Panc1 (cell line): Measurements from ENCODE around the gene TMEM45A. TPM values are rescaled to one million over a fixed set of nuclear protein-coding genes. Genes with fewer than 3 reads are reported as not detected.

Source experiments
- ATAC-seq: fragments of 200-7000 bp; cut with Tn5 transposase; 2 replicates; pipeline ENCODE4 v1.9.1; 2020; ENCODE audit warnings: mild to moderate bottlenecking, moderate library complexity
- BruUV-seq: library from RNA; stranded (reverse); fragments of 400-500 nt; replicated peaks from 2 replicates; lab custom pipeline; 2021; lab: Mats Ljungman, UMichigan
- CTCF ChIA-PET: fragments of 300-600 bp; sonication (Branson Sonifier 250); formaldehyde crosslinking; loops from one replicate; lab custom pipeline; 2022; ENCODE audit warnings: antibody characterized with exemption; lab: Charles Lee
- POLR2A ChIA-PET: fragments of 300-600 bp; sonication (Branson Sonifier 250); formaldehyde crosslinking; loops from one replicate; lab custom pipeline; 2022; ENCODE audit warnings: antibody characterized with exemption; lab: Charles Lee
- DNase-seq: peaks from one replicate; pipeline ENCODE4 v3.0.0-alpha.2; 2010; ENCODE audit warnings: low read depth, low spot score
- H3K27ac ChIP-seq: 2 replicates; pipeline ENCODE4 v1.5.1; 2011; ENCODE audit warnings: mild to moderate bottlenecking, low read length, inconsistent platforms
- H3K27me3 ChIP-seq: fragments of 200-500 bp; sonication (Bioruptor generic); 2 replicates; pipeline ENCODE4 v1.6.0; 2014; ENCODE audit warnings: low read length, inconsistent platforms; ENCODE audit not compliant: control insufficient read depth, insufficient read depth
- H3K36me3 ChIP-seq: fragments of 200-500 bp; sonication (Bioruptor generic); 2 replicates; pipeline ENCODE4 v1.5.1; 2014; ENCODE audit warnings: inconsistent platforms, mild to moderate bottlenecking, low read length, moderate library complexity; ENCODE audit not compliant: control insufficient read depth, insufficient read depth
- H3K4me1 ChIP-seq: 2 replicates; pipeline ENCODE4 v1.5.1; 2011; ENCODE audit warnings: inconsistent platforms, mild to moderate bottlenecking, low read length, moderate library complexity; ENCODE audit not compliant: control insufficient read depth, insufficient read depth
- H3K4me3 ChIP-seq, 2 experiments: 2 replicates each; pipeline ENCODE4 v1.5.1; 2011 to 2012; ENCODE audit warnings: low read depth in 2 of 2, low read length in 2 of 2, mild to moderate bottlenecking in 2 of 2, inconsistent platforms in 1 of 2, moderate library complexity in 1 of 2
- H3K9me3 ChIP-seq: fragments of 200-500 bp; sonication (Bioruptor generic); 2 replicates; pipeline ENCODE4 v1.5.1; 2014; ENCODE audit warnings: low read depth, mild to moderate bottlenecking, inconsistent platforms, low read length, moderate library complexity; ENCODE audit not compliant: control insufficient read depth, insufficient read depth
- POLR2AphosphoS5 ChIP-seq: IDR thresholded peaks from 2 replicates; pipeline ENCODE4 v1.6.1; 2012; ENCODE audit warnings: mild to moderate bottlenecking, low read depth, low read length, moderate library complexity
- SIN3A ChIP-seq: IDR thresholded peaks from 2 replicates; pipeline ENCODE4 v1.6.1; 2012; ENCODE audit warnings: low read depth, mild to moderate bottlenecking, low read length, moderate library complexity, borderline replicate concordance; ENCODE audit not compliant: insufficient read depth
- TCF7L2 ChIP-seq: IDR thresholded peaks from 2 replicates; pipeline ENCODE4 v1.6.1; 2011; ENCODE audit warnings: mild to moderate bottlenecking, low read depth, low read length, inconsistent platforms
- in situ Hi-C: cut with HindIII; loops from 2 replicates; pipeline ENCODE4 v1.10.0; 2016; ENCODE audit warnings: low sequenced_read_pairs, low pct_unique_long_range_greater_than_20kb
- intact Hi-C: fragments of 100-400 bp; cut with micrococcal nuclease; formaldehyde crosslinking; loops from one replicate; pipeline ENCODE4 v1.10.0; 2022; ENCODE audit not compliant: unreplicated experiment
- total RNA-seq: library from RNA; stranded (reverse); gene quantifications from one replicate; pipeline ENCODE4 v1.2.1, GENCODE V29; 2021; ENCODE audit not compliant: unreplicated experiment
- TF ChIP-seq, protein P1 (sequence below), 2 experiments: IDR thresholded peaks; 2 replicates each; pipeline ENCODE4 v1.6.1; 2011 to 2012; ENCODE audit warnings: low read depth in 2 of 2, control low read depth in 1 of 2, low read length in 1 of 2, mild to moderate bottlenecking in 1 of 2, moderate library complexity in 1 of 2; ENCODE audit not compliant: insufficient read depth in 1 of 2
- TF ChIP-seq, protein P2 (sequence below): fragments of 450-650 bp; IDR thresholded peaks from 2 replicates; pipeline ENCODE4 v1.5.1; 2017; ENCODE audit warnings: mild to moderate bottlenecking

Gene TMEM45A
- total RNA-seq, 1 experiment from 2014 or later = 8.6 TPM

- CTCF ChIA-PET = interaction anchor here (0.6 kb wide), 1 partner anchor 92 kb away, joined by 3 read pairs; no protein-coding TSS in a partner anchor
- DNase-seq = no peak
- POLR2A ChIA-PET = no interaction called here
- intact Hi-C loops (no loop called here), in situ Hi-C loops (no loop called here)
- BruUV-seq = no TSS peak
- no peak for ATAC-seq
- Histone ChIP-seq H3K4me3 (no peak overlapping the region), H3K27me3 (no peaks in the 10 kb centered on the region), H3K27ac (no peak overlapping the region), H3K9me3 (no peaks in the 10 kb centered on the region), H3K4me1 (no peaks in the 10 kb centered on the region), H3K36me3 (no peaks in the 10 kb centered on the region)
- no peak for TF ChIP-seq SIN3A
- no peak for TF ChIP-seq POLR2AphosphoS5
- TF ChIP-seq TCF7L2 = no peak
- TF ChIP-seq, protein P1, sequence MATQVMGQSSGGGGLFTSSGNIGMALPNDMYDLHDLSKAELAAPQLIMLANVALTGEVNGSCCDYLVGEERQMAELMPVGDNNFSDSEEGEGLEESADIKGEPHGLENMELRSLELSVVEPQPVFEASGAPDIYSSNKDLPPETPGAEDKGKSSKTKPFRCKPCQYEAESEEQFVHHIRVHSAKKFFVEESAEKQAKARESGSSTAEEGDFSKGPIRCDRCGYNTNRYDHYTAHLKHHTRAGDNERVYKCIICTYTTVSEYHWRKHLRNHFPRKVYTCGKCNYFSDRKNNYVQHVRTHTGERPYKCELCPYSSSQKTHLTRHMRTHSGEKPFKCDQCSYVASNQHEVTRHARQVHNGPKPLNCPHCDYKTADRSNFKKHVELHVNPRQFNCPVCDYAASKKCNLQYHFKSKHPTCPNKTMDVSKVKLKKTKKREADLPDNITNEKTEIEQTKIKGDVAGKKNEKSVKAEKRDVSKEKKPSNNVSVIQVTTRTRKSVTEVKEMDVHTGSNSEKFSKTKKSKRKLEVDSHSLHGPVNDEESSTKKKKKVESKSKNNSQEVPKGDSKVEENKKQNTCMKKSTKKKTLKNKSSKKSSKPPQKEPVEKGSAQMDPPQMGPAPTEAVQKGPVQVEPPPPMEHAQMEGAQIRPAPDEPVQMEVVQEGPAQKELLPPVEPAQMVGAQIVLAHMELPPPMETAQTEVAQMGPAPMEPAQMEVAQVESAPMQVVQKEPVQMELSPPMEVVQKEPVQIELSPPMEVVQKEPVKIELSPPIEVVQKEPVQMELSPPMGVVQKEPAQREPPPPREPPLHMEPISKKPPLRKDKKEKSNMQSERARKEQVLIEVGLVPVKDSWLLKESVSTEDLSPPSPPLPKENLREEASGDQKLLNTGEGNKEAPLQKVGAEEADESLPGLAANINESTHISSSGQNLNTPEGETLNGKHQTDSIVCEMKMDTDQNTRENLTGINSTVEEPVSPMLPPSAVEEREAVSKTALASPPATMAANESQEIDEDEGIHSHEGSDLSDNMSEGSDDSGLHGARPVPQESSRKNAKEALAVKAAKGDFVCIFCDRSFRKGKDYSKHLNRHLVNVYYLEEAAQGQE (IDR thresholded peaks at IDR 0.05; ENCODE audit: insufficient read depth in 1 of 2, low read depth in 2 of 2, low read length in 1 of 2) = no peak
- TF ChIP-seq, protein P2, sequence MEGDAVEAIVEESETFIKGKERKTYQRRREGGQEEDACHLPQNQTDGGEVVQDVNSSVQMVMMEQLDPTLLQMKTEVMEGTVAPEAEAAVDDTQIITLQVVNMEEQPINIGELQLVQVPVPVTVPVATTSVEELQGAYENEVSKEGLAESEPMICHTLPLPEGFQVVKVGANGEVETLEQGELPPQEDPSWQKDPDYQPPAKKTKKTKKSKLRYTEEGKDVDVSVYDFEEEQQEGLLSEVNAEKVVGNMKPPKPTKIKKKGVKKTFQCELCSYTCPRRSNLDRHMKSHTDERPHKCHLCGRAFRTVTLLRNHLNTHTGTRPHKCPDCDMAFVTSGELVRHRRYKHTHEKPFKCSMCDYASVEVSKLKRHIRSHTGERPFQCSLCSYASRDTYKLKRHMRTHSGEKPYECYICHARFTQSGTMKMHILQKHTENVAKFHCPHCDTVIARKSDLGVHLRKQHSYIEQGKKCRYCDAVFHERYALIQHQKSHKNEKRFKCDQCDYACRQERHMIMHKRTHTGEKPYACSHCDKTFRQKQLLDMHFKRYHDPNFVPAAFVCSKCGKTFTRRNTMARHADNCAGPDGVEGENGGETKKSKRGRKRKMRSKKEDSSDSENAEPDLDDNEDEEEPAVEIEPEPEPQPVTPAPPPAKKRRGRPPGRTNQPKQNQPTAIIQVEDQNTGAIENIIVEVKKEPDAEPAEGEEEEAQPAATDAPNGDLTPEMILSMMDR = no peak
These were observed 30.8 kb downstream of the TMEM45A start for GRCh38 chr3:100523050-100523760.

- Histone ChIP-seq H3K4me1 (no peaks in the 10 kb centered on the region), H3K27me3 (no peaks in the 10 kb centered on the region), H3K27ac (no peak overlapping the region), H3K36me3 (no peaks in the 10 kb centered on the region), H3K4me3 (peak overlapping the region in 1 of 2 experiments; percentile 12; a peak in 1 of 4 replicates), H3K9me3 (no peaks in the 10 kb centered on the region)
- BruUV-seq = no TSS peak
- in situ Hi-C loops (no loop called here), intact Hi-C loops (no loop called here)
- TF ChIP-seq, protein P1 (IDR thresholded peaks at IDR 0.05; ENCODE audit: insufficient read depth in 1 of 2, low read depth in 2 of 2, low read length in 1 of 2) = no peak
- TF ChIP-seq TCF7L2 = no peak
- ATAC-seq (peak; percentile 84), DNase-seq (no peak)
- CTCF ChIA-PET = no interaction called here
- POLR2A ChIA-PET = interaction anchor here (0.7 kb wide), 1 partner anchor 20 kb away, joined by 3 read pairs; no protein-coding TSS in a partner anchor
These were observed 33.6 kb downstream of the TMEM45A start for GRCh38 chr3:100525753-100526612.
